ENCODE results near the gene RBSN.

DNA sequence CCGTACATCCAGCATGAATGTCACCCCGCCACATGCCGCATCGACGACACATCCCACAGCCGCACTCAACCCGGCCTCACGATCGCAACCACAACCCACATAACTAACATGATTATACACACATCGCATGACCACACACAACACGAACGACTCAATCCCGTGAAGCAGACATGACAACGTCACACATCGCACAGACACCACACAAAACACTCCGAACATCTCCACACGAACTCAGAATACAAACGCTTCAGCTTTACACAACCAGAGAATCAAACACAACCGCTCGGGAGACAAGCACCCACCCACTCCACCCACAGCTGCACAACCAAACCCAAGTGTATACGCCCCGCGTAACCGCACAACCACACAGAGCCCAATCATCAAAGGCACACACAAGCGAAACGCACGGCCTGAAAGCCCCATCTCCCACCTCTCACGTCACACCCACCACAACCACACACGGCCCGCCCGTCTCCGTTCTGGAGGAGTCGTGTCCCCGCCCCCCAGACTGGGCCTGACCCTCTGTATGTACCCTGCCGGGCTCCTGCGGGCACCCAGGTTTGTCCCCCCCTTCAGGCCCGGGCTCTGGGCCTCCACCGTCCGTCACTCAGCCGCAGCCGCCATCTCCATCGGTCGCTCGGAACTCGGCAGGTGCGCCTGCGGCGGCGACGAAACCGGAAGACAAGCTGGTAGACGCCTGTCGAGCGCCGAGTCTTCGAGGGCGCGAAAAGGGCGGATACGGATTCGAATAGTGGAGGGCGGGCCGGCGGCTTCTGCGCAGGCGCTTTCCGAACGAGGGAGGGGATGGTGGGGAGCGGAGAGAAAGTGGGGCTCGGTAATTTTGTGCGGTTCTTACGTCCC, at the start of gene RBSN:
- TF ChIP-seq POLR2A (IDR thresholded peaks at IDR 0.05), result no peak
- TF ChIP-seq, protein P1, sequence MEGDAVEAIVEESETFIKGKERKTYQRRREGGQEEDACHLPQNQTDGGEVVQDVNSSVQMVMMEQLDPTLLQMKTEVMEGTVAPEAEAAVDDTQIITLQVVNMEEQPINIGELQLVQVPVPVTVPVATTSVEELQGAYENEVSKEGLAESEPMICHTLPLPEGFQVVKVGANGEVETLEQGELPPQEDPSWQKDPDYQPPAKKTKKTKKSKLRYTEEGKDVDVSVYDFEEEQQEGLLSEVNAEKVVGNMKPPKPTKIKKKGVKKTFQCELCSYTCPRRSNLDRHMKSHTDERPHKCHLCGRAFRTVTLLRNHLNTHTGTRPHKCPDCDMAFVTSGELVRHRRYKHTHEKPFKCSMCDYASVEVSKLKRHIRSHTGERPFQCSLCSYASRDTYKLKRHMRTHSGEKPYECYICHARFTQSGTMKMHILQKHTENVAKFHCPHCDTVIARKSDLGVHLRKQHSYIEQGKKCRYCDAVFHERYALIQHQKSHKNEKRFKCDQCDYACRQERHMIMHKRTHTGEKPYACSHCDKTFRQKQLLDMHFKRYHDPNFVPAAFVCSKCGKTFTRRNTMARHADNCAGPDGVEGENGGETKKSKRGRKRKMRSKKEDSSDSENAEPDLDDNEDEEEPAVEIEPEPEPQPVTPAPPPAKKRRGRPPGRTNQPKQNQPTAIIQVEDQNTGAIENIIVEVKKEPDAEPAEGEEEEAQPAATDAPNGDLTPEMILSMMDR (IDR thresholded peaks at IDR 0.05), result no peak

Measured in testis (tissue), 2 donors.